Tibial nerve (tissue), 4 donors: ENCODE data around the gene AK2.

ENCODE experiments used
- EP300 ChIP-seq, 2 donors: sonication (generic); formaldehyde crosslinking; IDR thresholded peaks; one replicate each; pipeline ENCODE4 v1.6.1; 2017; ENCODE audit warnings: antibody characterized with exemption in 2 of 2, mild to moderate bottlenecking in 1 of 2
- POLR2A ChIP-seq, 2 donors: fragments of 450-650 bp; IDR thresholded peaks; one replicate each; pipeline ENCODE4 v1.6.1; 2017; ENCODE audit warnings: antibody characterized with exemption in 2 of 2, mild to moderate bottlenecking in 2 of 2, moderate library complexity in 2 of 2
- TF ChIP-seq, protein P1 (sequence below), 5 experiments: fragments of 200-600 bp in 3 of 5; fragments of 450-650 bp in 2 of 5; sonication (generic) in 3 of 5; IDR thresholded peaks; one replicate each; pipeline ENCODE4 v1.5.1; 2016 to 2019; ENCODE audit warnings: antibody characterized with exemption in 5 of 5, mild to moderate bottlenecking in 3 of 5, moderate library complexity in 2 of 5

DNA sequence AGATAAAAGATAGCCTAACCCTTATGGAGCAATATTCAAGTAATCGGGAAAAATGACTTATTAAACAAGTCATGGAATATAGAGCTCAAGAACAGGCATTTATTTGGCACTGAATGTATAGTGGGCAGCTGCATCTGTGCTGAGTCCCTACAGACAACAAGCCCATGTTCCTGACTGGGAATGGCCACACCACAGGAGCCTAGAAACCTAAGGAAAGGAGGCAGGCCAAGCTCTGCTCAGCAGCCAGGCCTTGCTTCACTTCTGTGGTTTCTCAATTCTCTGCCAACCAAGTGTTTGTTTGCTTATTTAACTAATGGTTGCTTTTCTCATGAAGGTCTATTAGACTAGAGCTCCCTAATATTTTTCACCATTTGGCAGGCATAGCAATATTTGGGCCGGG is 21.5 kb downstream of the AK2 start:
- TF ChIP-seq, protein P1, sequence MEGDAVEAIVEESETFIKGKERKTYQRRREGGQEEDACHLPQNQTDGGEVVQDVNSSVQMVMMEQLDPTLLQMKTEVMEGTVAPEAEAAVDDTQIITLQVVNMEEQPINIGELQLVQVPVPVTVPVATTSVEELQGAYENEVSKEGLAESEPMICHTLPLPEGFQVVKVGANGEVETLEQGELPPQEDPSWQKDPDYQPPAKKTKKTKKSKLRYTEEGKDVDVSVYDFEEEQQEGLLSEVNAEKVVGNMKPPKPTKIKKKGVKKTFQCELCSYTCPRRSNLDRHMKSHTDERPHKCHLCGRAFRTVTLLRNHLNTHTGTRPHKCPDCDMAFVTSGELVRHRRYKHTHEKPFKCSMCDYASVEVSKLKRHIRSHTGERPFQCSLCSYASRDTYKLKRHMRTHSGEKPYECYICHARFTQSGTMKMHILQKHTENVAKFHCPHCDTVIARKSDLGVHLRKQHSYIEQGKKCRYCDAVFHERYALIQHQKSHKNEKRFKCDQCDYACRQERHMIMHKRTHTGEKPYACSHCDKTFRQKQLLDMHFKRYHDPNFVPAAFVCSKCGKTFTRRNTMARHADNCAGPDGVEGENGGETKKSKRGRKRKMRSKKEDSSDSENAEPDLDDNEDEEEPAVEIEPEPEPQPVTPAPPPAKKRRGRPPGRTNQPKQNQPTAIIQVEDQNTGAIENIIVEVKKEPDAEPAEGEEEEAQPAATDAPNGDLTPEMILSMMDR (IDR thresholded peaks at IDR 0.05): no peak
- TF ChIP-seq EP300 (IDR thresholded peaks at IDR 0.05): no peak
- TF ChIP-seq POLR2A (IDR thresholded peaks at IDR 0.05): no peak
